ENCODE data around the gene MIB1. TPM values are rescaled to one million over a fixed set of nuclear protein-coding genes. Genes with fewer than 3 reads are reported as not detected.

Gene MIB1
- total RNA-seq, 2 experiments from 2014 or later: 34.6 to 37.4 TPM

- Mint-ChIP-seq H3K4me1 (ENCODE audit: low read depth) (peaks cover 3% of the 10 kb centered on the region), H3K27me3 (peaks cover 9% of the 10 kb centered on the region), H3K9me3 (no peaks in the 10 kb centered on the region), H3K36me3 (ENCODE audit: low read depth) (no peaks in the 10 kb centered on the region), H3K27ac (no peak overlapping the region), H3K4me3 (no peak overlapping the region)
- intact Hi-C loops (cut with micrococcal nuclease): no loop called here
- ChIA-PET CTCF (no interaction called here), POLR2A (no interaction called here)
- TF ChIP-seq CTCF (IDR thresholded peaks at IDR 0.05): no peak
- DNase-seq: no peak
- no peak for ATAC-seq
Observed at GRCh38 chr18:21901423-21901945, 160.9 kb downstream of the MIB1 start.

GRCh38 chr18:21903709-21904108 is 163.1 kb downstream of the MIB1 start:
- CTCF ChIA-PET: no interaction called here
- no peak for ATAC-seq

GRCh38 chr18:21904856-21905255 is 164.3 kb downstream of the MIB1 start:
- intact Hi-C loops (cut with micrococcal nuclease): no loop called here
- Mint-ChIP-seq H3K36me3 (ENCODE audit: low read depth) (no peaks in the 10 kb centered on the region), H3K4me1 (ENCODE audit: low read depth) (no peaks in the 10 kb centered on the region), H3K4me3 (no peak overlapping the region), H3K27me3 (peaks cover 2% of the 10 kb centered on the region), H3K27ac (no peak overlapping the region), H3K9me3 (no peaks in the 10 kb centered on the region)
- DNase-seq: no peak
- ChIA-PET CTCF (interaction anchor here (1.5 kb wide), 1 partner anchor 13 kb away, joined by 3 read pairs; no protein-coding TSS in a partner anchor), POLR2A (no interaction called here)
- no peak for ATAC-seq
- TF ChIP-seq CTCF (IDR thresholded peaks at IDR 0.05): no peak

More at GRCh38 chr18:21903709-21904108, 163.1 kb downstream of the MIB1 start:
- POLR2A ChIA-PET: no interaction called here
- Mint-ChIP-seq H3K4me3 (no peak overlapping the region), H3K9me3 (no peaks in the 10 kb centered on the region), H3K36me3 (ENCODE audit: low read depth) (no peaks in the 10 kb centered on the region), H3K27me3 (peaks cover 2% of the 10 kb centered on the region), H3K27ac (no peak overlapping the region), H3K4me1 (ENCODE audit: low read depth) (no peaks in the 10 kb centered on the region)
- DNase-seq: no peak
- intact Hi-C loops (cut with micrococcal nuclease): no loop called here
- TF ChIP-seq CTCF (IDR thresholded peaks at IDR 0.05): no peak

- H3K4me3 Mint-ChIP-seq: no peak overlapping the region
- peaks cover 4% of the 10 kb centered on the region for H3K27me3 Mint-ChIP-seq
- DNase-seq (no peak), ATAC-seq (no peak)
- no peak overlapping the region for H3K27ac Mint-ChIP-seq
- CTCF ChIA-PET: no interaction called here
- POLR2A ChIA-PET: no interaction called here
- no peak for TF ChIP-seq CTCF (IDR thresholded peaks at IDR 0.05)
- no peaks in the 10 kb centered on the region for H3K4me1 Mint-ChIP-seq (ENCODE audit: low read depth)
- H3K36me3 Mint-ChIP-seq (ENCODE audit: low read depth): no peaks in the 10 kb centered on the region
- intact Hi-C loops (cut with micrococcal nuclease): no loop called here
- no peaks in the 10 kb centered on the region for H3K9me3 Mint-ChIP-seq
Observed at GRCh38 chr18:21907451-21907850, 166.9 kb downstream of the MIB1 start.

GRCh38 chr18:21908711-21909110 is 168.1 kb downstream of the MIB1 start:
- Mint-ChIP-seq H3K27me3 (peaks cover 4% of the 10 kb centered on the region), H3K4me3 (no peak overlapping the region), H3K27ac (no peak overlapping the region), H3K9me3 (no peaks in the 10 kb centered on the region), H3K4me1 (ENCODE audit: low read depth) (no peaks in the 10 kb centered on the region), H3K36me3 (ENCODE audit: low read depth) (no peaks in the 10 kb centered on the region)
- POLR2A ChIA-PET: no interaction called here
- no peak for DNase-seq
- TF ChIP-seq CTCF (IDR thresholded peaks at IDR 0.05): no peak
- CTCF ChIA-PET: no interaction called here
- intact Hi-C loops (cut with micrococcal nuclease): no loop called here
- no peak for ATAC-seq

Data from activated CD8-positive, alpha-beta T cell treated with anti-CD3 and anti-CD28 coated beads for 36 hours (primary cell).